ENCODE results near the gene CDX1.

The CDX1 gene

DNA sequence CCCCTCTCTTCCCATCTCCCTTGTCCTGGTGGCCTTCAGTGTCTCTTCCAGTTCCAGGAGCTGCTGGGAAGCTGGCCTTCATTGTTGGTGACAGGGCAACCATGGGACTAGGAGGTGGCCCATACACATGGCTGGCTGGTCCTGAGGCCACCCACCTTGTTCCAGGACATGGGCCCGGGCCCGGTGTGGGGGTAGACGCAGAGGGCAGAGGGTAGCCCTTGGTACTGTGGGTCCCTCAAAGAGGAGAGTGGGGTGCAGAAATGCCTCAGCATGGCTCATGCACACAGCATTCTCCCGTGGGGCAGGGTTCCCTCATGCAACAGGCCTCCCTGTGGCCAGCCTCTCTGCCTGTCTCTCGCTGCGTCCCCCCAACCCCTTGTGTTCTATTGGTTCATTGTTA is 44.1 kb downstream of the CDX1 start:
- TF ChIP-seq, protein P1, sequence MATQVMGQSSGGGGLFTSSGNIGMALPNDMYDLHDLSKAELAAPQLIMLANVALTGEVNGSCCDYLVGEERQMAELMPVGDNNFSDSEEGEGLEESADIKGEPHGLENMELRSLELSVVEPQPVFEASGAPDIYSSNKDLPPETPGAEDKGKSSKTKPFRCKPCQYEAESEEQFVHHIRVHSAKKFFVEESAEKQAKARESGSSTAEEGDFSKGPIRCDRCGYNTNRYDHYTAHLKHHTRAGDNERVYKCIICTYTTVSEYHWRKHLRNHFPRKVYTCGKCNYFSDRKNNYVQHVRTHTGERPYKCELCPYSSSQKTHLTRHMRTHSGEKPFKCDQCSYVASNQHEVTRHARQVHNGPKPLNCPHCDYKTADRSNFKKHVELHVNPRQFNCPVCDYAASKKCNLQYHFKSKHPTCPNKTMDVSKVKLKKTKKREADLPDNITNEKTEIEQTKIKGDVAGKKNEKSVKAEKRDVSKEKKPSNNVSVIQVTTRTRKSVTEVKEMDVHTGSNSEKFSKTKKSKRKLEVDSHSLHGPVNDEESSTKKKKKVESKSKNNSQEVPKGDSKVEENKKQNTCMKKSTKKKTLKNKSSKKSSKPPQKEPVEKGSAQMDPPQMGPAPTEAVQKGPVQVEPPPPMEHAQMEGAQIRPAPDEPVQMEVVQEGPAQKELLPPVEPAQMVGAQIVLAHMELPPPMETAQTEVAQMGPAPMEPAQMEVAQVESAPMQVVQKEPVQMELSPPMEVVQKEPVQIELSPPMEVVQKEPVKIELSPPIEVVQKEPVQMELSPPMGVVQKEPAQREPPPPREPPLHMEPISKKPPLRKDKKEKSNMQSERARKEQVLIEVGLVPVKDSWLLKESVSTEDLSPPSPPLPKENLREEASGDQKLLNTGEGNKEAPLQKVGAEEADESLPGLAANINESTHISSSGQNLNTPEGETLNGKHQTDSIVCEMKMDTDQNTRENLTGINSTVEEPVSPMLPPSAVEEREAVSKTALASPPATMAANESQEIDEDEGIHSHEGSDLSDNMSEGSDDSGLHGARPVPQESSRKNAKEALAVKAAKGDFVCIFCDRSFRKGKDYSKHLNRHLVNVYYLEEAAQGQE (IDR thresholded peaks at IDR 0.05; ENCODE audit: insufficient replicate concordance, low read depth) = no peak
- TF ChIP-seq, protein P2, sequence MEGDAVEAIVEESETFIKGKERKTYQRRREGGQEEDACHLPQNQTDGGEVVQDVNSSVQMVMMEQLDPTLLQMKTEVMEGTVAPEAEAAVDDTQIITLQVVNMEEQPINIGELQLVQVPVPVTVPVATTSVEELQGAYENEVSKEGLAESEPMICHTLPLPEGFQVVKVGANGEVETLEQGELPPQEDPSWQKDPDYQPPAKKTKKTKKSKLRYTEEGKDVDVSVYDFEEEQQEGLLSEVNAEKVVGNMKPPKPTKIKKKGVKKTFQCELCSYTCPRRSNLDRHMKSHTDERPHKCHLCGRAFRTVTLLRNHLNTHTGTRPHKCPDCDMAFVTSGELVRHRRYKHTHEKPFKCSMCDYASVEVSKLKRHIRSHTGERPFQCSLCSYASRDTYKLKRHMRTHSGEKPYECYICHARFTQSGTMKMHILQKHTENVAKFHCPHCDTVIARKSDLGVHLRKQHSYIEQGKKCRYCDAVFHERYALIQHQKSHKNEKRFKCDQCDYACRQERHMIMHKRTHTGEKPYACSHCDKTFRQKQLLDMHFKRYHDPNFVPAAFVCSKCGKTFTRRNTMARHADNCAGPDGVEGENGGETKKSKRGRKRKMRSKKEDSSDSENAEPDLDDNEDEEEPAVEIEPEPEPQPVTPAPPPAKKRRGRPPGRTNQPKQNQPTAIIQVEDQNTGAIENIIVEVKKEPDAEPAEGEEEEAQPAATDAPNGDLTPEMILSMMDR (IDR thresholded peaks at IDR 0.05; ENCODE audit: insufficient read depth, low read length) = no peak
- no peak for TF ChIP-seq SPI1 (IDR thresholded peaks at IDR 0.05; ENCODE audit: borderline replicate concordance, low read depth)
- no peak for TF ChIP-seq POLR2AphosphoS5 (IDR thresholded peaks at IDR 0.05; ENCODE audit: low read depth)
- TF ChIP-seq GABPA (IDR thresholded peaks at IDR 0.05; ENCODE audit: low read depth) = no peak
- no peak overlapping the region for H3K27ac ChIP-seq (replicated peaks)
- H3K4me3 ChIP-seq (replicated peaks; ENCODE audit: insufficient read depth, low read length) = no peak overlapping the region
- peaks cover 8% of the 10 kb centered on the region for H3K27me3 ChIP-seq (ENCODE audit: insufficient read depth, poor library complexity, severe bottlenecking)
- DNase-seq (ENCODE audit: low read depth in 1 of 2, low spot score in 1 of 2) = no peak

DNA sequence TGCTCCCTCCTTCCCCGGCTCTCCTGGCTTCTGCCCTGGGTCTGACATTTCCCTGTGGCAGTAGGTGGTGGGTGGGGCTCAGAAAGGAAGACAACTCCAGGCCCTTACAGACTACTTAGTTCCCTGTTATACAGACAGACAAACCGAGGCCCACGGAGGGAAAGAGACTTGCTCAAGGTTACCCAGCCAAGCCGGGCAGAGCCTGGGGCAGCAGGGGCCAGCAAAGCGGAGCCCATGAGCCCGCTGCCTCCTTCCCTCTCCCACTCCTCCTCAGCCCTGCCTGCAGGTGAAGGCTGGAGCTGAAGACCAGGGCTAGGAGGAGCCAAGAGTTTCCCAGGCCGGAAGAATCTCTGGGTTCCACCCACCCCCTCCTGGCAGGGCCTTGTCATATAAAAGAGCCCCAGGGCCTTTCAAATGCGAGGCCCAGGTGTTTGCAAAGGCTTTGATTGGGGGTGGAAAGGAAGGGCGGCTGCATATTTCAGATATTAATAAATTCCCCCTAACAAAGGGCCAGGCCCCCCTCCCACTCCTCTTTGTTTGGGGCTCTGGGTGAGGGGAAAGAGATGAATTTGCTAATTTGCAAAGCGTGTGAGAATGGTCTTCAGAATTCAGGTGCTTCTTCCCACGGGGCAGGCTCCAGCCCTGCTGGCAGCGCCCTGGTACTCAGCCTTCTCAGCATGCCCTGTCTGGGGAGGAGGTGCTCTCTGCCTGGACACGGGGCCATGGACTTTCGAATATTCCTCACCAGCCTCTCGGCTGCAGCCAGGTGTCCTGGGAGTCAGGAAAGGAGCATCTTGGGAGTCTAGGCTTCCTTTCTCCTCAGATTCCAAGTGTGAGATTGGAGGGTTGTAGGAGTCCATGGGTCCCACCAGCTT is 44.8 kb downstream of the CDX1 start:
- Histone ChIP-seq H3K27me3 (ENCODE audit: insufficient read depth, poor library complexity, severe bottlenecking) (peaks cover 8% of the 10 kb centered on the region), H3K4me3 (replicated peaks; ENCODE audit: insufficient read depth, low read length) (no peak overlapping the region), H3K27ac (replicated peaks) (no peak overlapping the region)
- no peak for DNase-seq (ENCODE audit: low read depth in 1 of 2, low spot score in 1 of 2)
- no peak for TF ChIP-seq POLR2AphosphoS5 (IDR thresholded peaks at IDR 0.05; ENCODE audit: low read depth)
- TF ChIP-seq SPI1 (IDR thresholded peaks at IDR 0.05; ENCODE audit: borderline replicate concordance, low read depth) = no peak
- no peak for TF ChIP-seq GABPA (IDR thresholded peaks at IDR 0.05; ENCODE audit: low read depth)
- TF ChIP-seq, protein P2 (IDR thresholded peaks at IDR 0.05; ENCODE audit: insufficient read depth, low read length) = no peak
- TF ChIP-seq, protein P1 (IDR thresholded peaks at IDR 0.05; ENCODE audit: insufficient replicate concordance, low read depth) = no peak

DNA sequence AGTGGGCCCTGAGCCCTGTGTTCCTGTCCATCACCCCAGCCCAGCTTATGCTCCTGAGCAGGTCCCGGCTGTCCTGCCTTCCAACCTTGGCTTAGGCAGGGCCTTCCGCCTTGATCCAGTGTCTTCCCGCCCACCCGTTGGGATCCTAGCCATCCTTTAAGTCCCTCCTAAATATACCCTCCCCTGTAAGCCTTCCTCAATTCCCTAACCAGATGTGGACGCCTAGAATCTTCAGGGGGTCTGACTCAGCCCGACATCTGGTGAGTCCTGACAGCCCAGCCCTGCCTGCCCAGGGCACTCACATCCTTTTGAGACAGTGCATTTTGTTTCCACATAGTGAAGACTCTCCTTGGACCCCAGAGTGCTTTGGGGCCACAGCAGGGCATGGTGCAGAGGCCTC is 47.0 kb downstream of the CDX1 start:
- TF ChIP-seq POLR2AphosphoS5 (IDR thresholded peaks at IDR 0.05; ENCODE audit: low read depth) (no peak), SPI1 (IDR thresholded peaks at IDR 0.05; ENCODE audit: borderline replicate concordance, low read depth) (no peak), GABPA (IDR thresholded peaks at IDR 0.05; ENCODE audit: low read depth) (no peak)
- TF ChIP-seq, protein P2 (IDR thresholded peaks at IDR 0.05; ENCODE audit: insufficient read depth, low read length) = no peak
- TF ChIP-seq, protein P1 (IDR thresholded peaks at IDR 0.05; ENCODE audit: insufficient replicate concordance, low read depth) = no peak
- H3K27me3 ChIP-seq (ENCODE audit: insufficient read depth, poor library complexity, severe bottlenecking) = peaks cover 10% of the 10 kb centered on the region
- H3K4me3 ChIP-seq (replicated peaks; ENCODE audit: insufficient read depth, low read length) = no peak overlapping the region
- no peak for DNase-seq (ENCODE audit: low read depth in 1 of 2, low spot score in 1 of 2)
- no peak overlapping the region for H3K27ac ChIP-seq (replicated peaks)

Data from HL-60 (cell line).